Measurements from ENCODE around the gene USH2A.

DNA sequence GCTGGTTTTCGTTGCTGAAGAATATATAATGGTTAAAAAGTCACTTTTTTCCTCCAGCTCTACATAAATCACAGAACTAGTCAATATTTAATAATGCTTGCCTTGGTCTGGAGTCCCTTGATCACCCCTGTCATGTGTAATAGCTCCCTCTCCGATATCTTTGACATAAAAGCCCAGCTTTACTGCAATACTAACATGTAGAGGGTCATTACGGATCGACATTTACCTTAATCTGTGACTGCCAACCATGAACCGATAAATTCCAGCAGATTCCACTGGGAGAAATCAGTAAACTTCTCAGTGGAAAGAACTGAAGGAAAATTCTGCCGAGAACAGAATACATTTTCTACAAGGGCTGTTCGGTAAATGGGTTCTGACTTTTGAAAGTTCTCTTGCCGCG is 459.6 kb downstream of the USH2A start:
- TF ChIP-seq POLR2A (IDR thresholded peaks at IDR 0.05; ENCODE audit: low read length) (no peak), GATA1 (IDR thresholded peaks at IDR 0.05; ENCODE audit: low read depth, low read length) (no peak)
